ENCODE data around the gene QSOX2.
"Not testable (repeated sequence)": the region's sequence is repeated elsewhere in the genome, so short reads cannot be mapped to it uniquely, and the experiment has no call there.

Gene QSOX2

GRCh38 chr9:136281421-136282271, 36.0 kb upstream of the QSOX2 start:
- DNase-seq = no peak

- no peak for DNase-seq
These were observed 35.1 kb upstream of the QSOX2 start for GRCh38 chr9:136280535-136281315.

- no peak for DNase-seq
These were observed 33.9 kb upstream of the QSOX2 start for GRCh38 chr9:136279471-136279870.

- no peak for DNase-seq
These were observed 33.3 kb upstream of the QSOX2 start for GRCh38 chr9:136278894-136279293.

- no peak for DNase-seq
These were observed 32.6 kb upstream of the QSOX2 start for GRCh38 chr9:136278221-136278620.

GRCh38 chr9:136277746-136278145, 32.1 kb upstream of the QSOX2 start:
- no peak for DNase-seq

- no peak for DNase-seq
These were observed 31.1 kb upstream of the QSOX2 start for GRCh38 chr9:136276716-136277115.

- DNase-seq = no peak
These were observed 30.2 kb upstream of the QSOX2 start for GRCh38 chr9:136275655-136276429.

- DNase-seq = no peak
These were observed 29.4 kb upstream of the QSOX2 start for GRCh38 chr9:136274786-136275654.

GRCh38 chr9:136273921-136274785, 28.5 kb upstream of the QSOX2 start:
- no peak for DNase-seq

- no peak for DNase-seq
These were observed 27.7 kb upstream of the QSOX2 start for GRCh38 chr9:136273244-136273865.

GRCh38 chr9:136270173-136270705, 24.6 kb upstream of the QSOX2 start:
- no peak for DNase-seq

- DNase-seq = no peak
These were observed 23.1 kb upstream of the QSOX2 start for GRCh38 chr9:136268735-136269134.

GRCh38 chr9:136268318-136268717, 22.7 kb upstream of the QSOX2 start:
- DNase-seq = no peak

GRCh38 chr9:136267261-136268111, 21.9 kb upstream of the QSOX2 start:
- DNase-seq = peak; percentile 89

GRCh38 chr9:136266641-136267040, 21.0 kb upstream of the QSOX2 start:
- not testable (repeated sequence) for DNase-seq

GRCh38 chr9:136265561-136266355, 20.1 kb upstream of the QSOX2 start:
- DNase-seq = no peak
